K562 (cell line): ENCODE data around the gene GCK.

Source experiments
- CBX5 ChIP-seq: IDR thresholded peaks from 2 replicates; pipeline ENCODE4 v1.6.1; 2014; ENCODE audit warnings: low read depth, borderline replicate concordance
- FOXK1 ChIP-seq: sonication (generic); formaldehyde crosslinking; IDR thresholded peaks from 2 replicates; pipeline ENCODE4 v1.8.0; 2022; ENCODE audit warnings: missing genetic modification reagents, mild to moderate bottlenecking, borderline replicate concordance
- FOXM1 ChIP-seq, 2 experiments: fragments of 450-650 bp in 1 of 2; sonication (generic) in 1 of 2; formaldehyde crosslinking in 1 of 2; IDR thresholded peaks; 2 replicates each; pipeline versions ENCODE4 v1.6.1 to v1.9.0; 2017 to 2022; ENCODE audit warnings: low read depth in 2 of 2, mild to moderate bottlenecking in 2 of 2, missing genetic modification reagents in 1 of 2, moderate library complexity in 1 of 2
- KAT7 ChIP-seq: sonication (generic); formaldehyde crosslinking; IDR thresholded peaks from 2 replicates; pipeline ENCODE4 v1.8.0; 2022; ENCODE audit warnings: missing genetic modification reagents, mild to moderate bottlenecking, borderline replicate concordance
- KLF16 ChIP-seq: IDR thresholded peaks from 2 replicates; pipeline ENCODE4 v1.6.1; 2016; ENCODE audit warnings: antibody characterized with exemption
- LEF1 ChIP-seq: fragments of 450-650 bp; IDR thresholded peaks from 2 replicates; pipeline ENCODE4 v1.6.1; 2016; ENCODE audit warnings: mild to moderate bottlenecking
- PHB ChIP-seq: fragments of 250-450 bp; sonication (Bioruptor Pico); IDR thresholded peaks from 2 replicates; pipeline ENCODE4 v1.5.0; 2021
- POLR2AphosphoS5 ChIP-seq: IDR thresholded peaks from 2 replicates; pipeline ENCODE4 v1.6.1; 2011; ENCODE audit warnings: mild to moderate bottlenecking, low read depth, low read length, moderate library complexity; ENCODE audit not compliant: control insufficient read depth, insufficient read depth
- RBM22 ChIP-seq: fragments of 200-400 bp; formaldehyde crosslinking; IDR thresholded peaks from 2 replicates; pipeline ENCODE4 v1.6.1; 2018; ENCODE audit warnings: low read length, low read depth; ENCODE audit not compliant: poor library complexity, severe bottlenecking
- ZNF175 ChIP-seq: fragments of 200-800 bp; sonication (Bioruptor generic); IDR thresholded peaks from 2 replicates; pipeline ENCODE4 v1.6.1; 2016; ENCODE audit warnings: low read depth, mild to moderate bottlenecking, missing genetic modification characterization, missing compliant biosample characterization
- TF ChIP-seq, protein P1 (sequence below): sonication (generic); formaldehyde crosslinking; IDR thresholded peaks from 2 replicates; pipeline ENCODE4 v1.9.0; 2022; ENCODE audit warnings: mild to moderate bottlenecking, missing genetic modification reagents
- TF ChIP-seq, protein P2 (sequence below): fragments of 250-450 bp; sonication (Bioruptor Pico); IDR thresholded peaks from 2 replicates; pipeline ENCODE4 v1.5.0; 2021; ENCODE audit warnings: mild to moderate bottlenecking, borderline replicate concordance
- TF ChIP-seq, protein P3 (sequence below): sonication (generic); formaldehyde crosslinking; IDR thresholded peaks from 2 replicates; pipeline ENCODE4 v1.8.0; 2022; ENCODE audit warnings: missing genetic modification reagents, mild to moderate bottlenecking, borderline replicate concordance

DNA sequence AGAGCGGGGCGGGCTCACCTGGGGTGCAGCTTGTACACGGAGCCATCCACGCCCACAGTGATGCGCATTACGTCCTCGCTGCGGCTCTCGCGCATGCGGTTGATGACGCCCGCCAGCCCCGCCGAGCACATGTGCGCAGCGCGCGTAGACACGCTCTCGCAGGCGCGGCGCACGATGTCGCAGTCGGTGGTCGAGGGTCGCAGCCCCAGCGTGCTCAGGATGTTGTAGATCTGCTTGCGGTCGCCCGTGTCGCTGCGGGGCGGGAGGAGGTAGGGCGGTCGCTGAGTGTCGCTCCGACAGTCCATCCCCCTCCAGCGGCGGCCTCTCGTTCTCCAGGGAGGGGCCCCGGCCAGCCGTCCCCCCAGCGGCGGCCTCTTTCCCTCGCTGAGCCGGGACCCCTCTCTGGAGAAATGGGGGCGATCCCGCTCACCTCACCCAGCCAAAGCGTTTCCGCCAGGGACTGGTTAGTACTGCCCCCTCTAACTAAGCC lies 43.7 kb downstream of the GCK start:
- no peak for TF ChIP-seq ZNF175 (CRISPR knock-in tag)
- TF ChIP-seq CBX5, result no peak
- TF ChIP-seq PHB (CRISPR knock-in tag), result no peak
- no peak for TF ChIP-seq KLF16
- TF ChIP-seq, protein P1, sequence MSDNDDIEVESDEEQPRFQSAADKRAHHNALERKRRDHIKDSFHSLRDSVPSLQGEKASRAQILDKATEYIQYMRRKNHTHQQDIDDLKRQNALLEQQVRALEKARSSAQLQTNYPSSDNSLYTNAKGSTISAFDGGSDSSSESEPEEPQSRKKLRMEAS (CRISPR knock-in tag), result peak; percentile 31; the same call in 1 of the 2 replicates
- TF ChIP-seq, protein P2, sequence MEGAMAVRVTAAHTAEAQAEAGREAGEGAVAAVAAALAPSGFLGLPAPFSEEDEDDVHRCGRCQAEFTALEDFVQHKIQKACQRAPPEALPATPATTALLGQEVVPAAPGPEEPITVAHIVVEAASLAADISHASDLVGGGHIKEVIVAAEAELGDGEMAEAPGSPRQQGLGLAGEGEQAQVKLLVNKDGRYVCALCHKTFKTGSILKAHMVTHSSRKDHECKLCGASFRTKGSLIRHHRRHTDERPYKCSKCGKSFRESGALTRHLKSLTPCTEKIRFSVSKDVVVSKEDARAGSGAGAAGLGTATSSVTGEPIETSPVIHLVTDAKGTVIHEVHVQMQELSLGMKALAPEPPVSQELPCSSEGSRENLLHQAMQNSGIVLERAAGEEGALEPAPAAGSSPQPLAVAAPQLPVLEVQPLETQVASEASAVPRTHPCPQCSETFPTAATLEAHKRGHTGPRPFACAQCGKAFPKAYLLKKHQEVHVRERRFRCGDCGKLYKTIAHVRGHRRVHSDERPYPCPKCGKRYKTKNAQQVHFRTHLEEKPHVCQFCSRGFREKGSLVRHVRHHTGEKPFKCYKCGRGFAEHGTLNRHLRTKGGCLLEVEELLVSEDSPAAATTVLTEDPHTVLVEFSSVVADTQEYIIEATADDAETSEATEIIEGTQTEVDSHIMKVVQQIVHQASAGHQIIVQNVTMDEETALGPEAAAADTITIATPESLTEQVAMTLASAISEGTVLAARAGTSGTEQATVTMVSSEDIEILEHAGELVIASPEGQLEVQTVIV, result no peak
- TF ChIP-seq FOXK1 (CRISPR knock-in tag), result no peak
- TF ChIP-seq KAT7 (CRISPR knock-in tag), result no peak
- no peak for TF ChIP-seq POLR2AphosphoS5
- no peak for TF ChIP-seq RBM22
- TF ChIP-seq LEF1, result no peak
- TF ChIP-seq FOXM1 (IDR thresholded peaks at IDR 0.05; ENCODE audit: low read depth), result no peak
- TF ChIP-seq FOXM1 (CRISPR knock-in tag; IDR thresholded peaks at IDR 0.05; ENCODE audit: low read depth), result no peak
- TF ChIP-seq, protein P3, sequence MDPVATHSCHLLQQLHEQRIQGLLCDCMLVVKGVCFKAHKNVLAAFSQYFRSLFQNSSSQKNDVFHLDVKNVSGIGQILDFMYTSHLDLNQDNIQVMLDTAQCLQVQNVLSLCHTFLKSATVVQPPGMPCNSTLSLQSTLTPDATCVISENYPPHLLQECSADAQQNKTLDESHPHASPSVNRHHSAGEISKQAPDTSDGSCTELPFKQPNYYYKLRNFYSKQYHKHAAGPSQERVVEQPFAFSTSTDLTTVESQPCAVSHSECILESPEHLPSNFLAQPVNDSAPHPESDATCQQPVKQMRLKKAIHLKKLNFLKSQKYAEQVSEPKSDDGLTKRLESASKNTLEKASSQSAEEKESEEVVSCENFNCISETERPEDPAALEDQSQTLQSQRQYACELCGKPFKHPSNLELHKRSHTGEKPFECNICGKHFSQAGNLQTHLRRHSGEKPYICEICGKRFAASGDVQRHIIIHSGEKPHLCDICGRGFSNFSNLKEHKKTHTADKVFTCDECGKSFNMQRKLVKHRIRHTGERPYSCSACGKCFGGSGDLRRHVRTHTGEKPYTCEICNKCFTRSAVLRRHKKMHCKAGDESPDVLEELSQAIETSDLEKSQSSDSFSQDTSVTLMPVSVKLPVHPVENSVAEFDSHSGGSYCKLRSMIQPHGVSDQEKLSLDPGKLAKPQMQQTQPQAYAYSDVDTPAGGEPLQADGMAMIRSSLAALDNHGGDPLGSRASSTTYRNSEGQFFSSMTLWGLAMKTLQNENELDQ, result no peak
